ENCODE data around the gene UACA.

The UACA gene

DNA sequence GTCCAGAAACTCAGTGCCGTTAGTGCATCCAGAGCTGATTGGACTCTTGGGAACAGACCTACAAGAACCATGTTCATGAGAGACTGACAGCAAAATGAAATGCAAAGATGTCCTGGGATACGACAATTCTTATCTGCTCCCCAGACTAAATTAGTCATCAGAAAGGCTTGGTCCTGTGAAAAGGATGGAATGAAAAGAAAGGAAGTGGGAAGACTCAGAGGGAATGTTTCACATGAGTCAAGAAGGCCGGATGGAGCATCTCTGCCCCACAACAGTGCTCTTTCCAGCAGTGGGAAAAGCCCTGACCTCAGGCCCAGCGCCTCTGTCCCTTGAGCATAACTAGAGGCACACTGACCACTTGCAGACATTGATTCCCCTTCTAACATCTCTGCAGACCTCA is 39.3 kb upstream of the UACA start:
- TF ChIP-seq, protein P1, sequence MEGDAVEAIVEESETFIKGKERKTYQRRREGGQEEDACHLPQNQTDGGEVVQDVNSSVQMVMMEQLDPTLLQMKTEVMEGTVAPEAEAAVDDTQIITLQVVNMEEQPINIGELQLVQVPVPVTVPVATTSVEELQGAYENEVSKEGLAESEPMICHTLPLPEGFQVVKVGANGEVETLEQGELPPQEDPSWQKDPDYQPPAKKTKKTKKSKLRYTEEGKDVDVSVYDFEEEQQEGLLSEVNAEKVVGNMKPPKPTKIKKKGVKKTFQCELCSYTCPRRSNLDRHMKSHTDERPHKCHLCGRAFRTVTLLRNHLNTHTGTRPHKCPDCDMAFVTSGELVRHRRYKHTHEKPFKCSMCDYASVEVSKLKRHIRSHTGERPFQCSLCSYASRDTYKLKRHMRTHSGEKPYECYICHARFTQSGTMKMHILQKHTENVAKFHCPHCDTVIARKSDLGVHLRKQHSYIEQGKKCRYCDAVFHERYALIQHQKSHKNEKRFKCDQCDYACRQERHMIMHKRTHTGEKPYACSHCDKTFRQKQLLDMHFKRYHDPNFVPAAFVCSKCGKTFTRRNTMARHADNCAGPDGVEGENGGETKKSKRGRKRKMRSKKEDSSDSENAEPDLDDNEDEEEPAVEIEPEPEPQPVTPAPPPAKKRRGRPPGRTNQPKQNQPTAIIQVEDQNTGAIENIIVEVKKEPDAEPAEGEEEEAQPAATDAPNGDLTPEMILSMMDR (IDR thresholded peaks at IDR 0.05; ENCODE audit: low read depth, low read length) = no peak
- no peak overlapping the region for H3K4me3 ChIP-seq (replicated peaks in 1 of 2; ENCODE audit: low read depth in 2 of 2, low read length in 2 of 2)
- peak; percentile 54 to 65 for DNase-seq (ENCODE audit: low read depth in 2 of 2)

DNA sequence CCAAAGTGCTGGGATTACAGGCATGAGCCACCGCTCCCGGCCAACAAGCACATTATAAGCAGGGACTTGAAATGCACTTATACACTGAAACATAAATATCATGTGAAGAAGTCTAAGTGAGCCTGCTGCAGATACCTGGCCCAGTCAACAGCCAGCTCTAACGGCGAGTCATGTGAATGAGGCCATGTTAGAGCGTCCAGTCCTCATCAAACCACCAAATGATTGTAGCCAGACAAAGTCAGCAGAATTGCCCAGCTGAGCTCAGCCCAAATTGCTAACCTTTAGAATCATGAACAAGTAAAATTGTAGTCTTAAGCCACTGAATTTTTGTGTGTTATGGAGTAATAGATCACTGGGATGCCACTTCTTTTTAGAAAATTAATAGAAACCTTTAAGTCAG is 37.8 kb upstream of the UACA start:
- H3K4me3 ChIP-seq (replicated peaks in 1 of 2; ENCODE audit: low read depth in 2 of 2, low read length in 2 of 2) = no peak overlapping the region
- TF ChIP-seq, protein P1 (IDR thresholded peaks at IDR 0.05; ENCODE audit: low read depth, low read length) = no peak
- peak in 1 of 2 donors; percentile 27 for DNase-seq (ENCODE audit: low read depth in 2 of 2)

DNA sequence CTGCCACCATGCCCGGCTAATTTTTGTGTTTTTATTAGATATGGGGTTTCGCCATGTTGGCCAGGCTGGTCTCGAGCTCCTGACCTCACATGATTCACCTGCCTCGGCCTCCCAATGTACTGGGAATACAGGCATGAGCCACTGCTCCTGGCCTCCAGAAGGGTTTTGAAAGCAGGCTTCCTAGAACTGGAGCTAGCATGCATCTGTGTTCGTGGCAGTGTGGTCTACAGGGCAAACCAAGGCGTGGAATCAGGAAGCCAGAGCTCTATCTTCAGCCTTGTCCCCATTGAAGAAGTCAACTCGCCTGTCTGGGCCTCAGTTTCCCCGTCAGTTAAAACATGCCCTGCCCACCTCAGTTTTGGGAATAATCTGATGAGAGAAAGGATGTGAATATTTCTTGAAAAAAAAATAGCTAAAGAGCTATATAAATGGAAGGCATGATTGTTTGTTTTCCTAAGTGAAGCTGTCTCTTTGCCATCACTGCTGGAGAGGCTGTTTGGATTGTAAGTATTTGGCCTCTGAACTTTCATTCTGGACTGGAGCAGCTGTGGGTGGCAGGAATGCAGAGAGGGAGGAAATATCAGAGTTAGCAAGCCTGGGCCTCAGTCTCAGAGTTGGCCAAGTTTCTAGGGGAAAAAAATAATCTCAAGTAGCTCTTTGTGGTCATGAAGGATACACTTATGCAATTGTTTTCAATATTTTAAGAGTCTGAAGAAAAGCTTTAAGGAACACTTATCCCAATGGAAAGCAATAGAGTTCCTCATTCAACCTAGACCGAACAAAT is 36.5 kb upstream of the UACA start:
- no peak overlapping the region for H3K4me3 ChIP-seq (replicated peaks in 1 of 2; ENCODE audit: low read depth in 2 of 2, low read length in 2 of 2)
- peak; percentile 96 to 99 for DNase-seq (ENCODE audit: low read depth in 2 of 2)
- TF ChIP-seq, protein P1 (IDR thresholded peaks at IDR 0.05; ENCODE audit: low read depth, low read length) = no peak

DNA sequence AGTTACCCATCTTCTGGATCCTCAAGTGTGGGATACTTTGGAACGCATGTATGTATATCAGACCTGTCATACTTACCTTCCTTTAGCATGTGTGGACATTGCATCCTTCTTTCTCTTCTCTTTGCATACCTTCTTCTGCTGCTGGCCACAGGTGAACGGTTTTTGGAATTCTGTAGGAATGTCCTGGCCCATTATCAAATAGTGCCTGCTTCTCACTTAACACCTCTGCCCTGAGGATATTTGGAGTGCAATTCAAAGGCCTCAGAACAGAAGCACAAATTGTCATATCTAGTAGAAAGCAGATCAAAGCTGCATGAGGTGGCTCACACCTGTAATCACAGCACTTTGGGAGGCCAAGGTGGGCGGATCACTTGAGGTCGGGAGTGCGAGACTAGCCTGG is 34.1 kb upstream of the UACA start:
- no peak overlapping the region for H3K4me3 ChIP-seq (replicated peaks in 1 of 2; ENCODE audit: low read depth in 2 of 2, low read length in 2 of 2)
- DNase-seq (ENCODE audit: low read depth in 2 of 2) = no peak
- TF ChIP-seq, protein P1 (IDR thresholded peaks at IDR 0.05; ENCODE audit: low read depth, low read length) = no peak

DNA sequence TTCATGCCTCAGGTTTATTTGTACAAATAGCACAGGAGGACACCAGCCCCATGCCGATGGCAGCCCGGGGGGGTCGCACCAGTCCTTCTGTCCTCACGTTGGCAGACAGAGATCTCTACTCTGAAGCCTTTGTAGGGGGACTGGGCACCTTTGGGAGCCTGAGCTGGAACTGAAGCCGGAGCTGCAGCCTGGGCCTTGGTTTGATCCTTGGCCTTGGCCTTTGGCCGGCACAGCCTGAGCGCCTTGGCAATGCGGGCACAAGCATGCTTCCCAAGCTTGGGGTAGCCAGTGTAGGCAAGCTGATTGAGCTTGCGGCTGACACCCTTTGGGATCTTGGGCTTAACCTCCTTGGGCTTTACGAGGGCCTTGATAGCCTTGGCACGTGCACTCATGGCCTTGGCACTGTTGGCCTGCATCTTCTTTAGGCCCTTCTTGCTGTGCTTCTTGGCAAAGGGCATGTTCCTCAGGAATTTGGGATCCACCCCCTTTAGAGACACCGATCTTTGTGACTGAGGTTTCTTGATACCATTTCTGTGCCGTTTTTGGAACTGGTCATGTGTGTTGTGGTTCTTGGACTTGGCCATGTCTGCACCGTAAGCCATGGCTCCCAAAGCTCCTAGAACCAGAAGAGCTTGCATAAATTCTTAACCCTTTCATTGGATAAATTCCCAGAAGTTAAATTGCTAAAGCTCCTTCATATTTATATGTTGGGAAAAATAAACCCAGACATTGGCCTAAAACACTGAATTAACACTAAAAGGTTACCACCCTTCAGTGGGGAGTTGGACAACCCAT is 33.4 kb upstream of the UACA start:
- DNase-seq (ENCODE audit: low read depth in 2 of 2) = no peak
- no peak overlapping the region for H3K4me3 ChIP-seq (replicated peaks in 1 of 2; ENCODE audit: low read depth in 2 of 2, low read length in 2 of 2)
- TF ChIP-seq, protein P1 (IDR thresholded peaks at IDR 0.05; ENCODE audit: low read depth, low read length) = no peak

DNA sequence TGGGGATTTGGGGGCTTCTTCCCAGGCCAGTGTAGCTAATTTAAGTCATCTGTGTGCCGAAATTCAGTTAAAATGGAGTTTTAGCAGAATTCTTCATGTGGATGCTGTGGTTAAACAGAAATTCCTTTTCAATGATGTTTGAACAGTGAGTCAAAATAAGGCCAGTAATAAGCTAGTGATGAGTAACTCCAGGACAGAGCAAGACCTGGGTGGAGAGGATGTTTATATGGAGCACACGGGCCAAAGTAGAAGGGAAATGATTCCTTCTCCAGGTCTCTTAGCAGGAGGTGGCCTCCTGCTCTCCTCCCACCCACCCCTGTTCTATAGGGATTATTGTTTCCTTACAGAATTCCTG is 31.9 kb upstream of the UACA start:
- peak overlapping the region in 1 of 2 donors; percentile 27 for H3K4me3 ChIP-seq (replicated peaks in 1 of 2; ENCODE audit: low read depth in 2 of 2, low read length in 2 of 2)
- DNase-seq (ENCODE audit: low read depth in 2 of 2) = peak; percentile 88 to 96
- TF ChIP-seq, protein P1 (IDR thresholded peaks at IDR 0.05; ENCODE audit: low read depth, low read length) = no peak
